GM18517 (cell line): ENCODE measurements around the gene TXNRD1.
"Not testable (repeated sequence)": the region's sequence is repeated elsewhere in the genome, so short reads cannot be mapped to it uniquely, and the experiment has no call there.

Experiments
- ATAC-seq: cut with Tn5 transposase; IDR thresholded peaks from one replicate; pipeline ENCODE4 v1.9.1; 2021; ENCODE audit warnings: mild to moderate bottlenecking, moderate library complexity; ENCODE audit not compliant: unreplicated experiment

TXNRD1 gene

GRCh38 chr12:104189915-104190555 is 25.5 kb upstream of the TXNRD1 start:
- ATAC-seq, result no peak

GRCh38 chr12:104190641-104191176 is 24.9 kb upstream of the TXNRD1 start:
- no peak for ATAC-seq

- no peak for ATAC-seq
Measured at GRCh38 chr12:104197264-104197663, 18.3 kb upstream of the TXNRD1 start.

GRCh38 chr12:104199964-104200363 is 15.6 kb upstream of the TXNRD1 start:
- ATAC-seq, result no peak

GRCh38 chr12:104201238-104202001 is 14.2 kb upstream of the TXNRD1 start:
- ATAC-seq, result no peak

- ATAC-seq, result no peak
Measured at GRCh38 chr12:104204690-104205480, 10.7 kb upstream of the TXNRD1 start.

- ATAC-seq, result no peak
Measured at GRCh38 chr12:104207416-104208205, 8.0 kb upstream of the TXNRD1 start.

GRCh38 chr12:104212516-104212915 is 3.1 kb upstream of the TXNRD1 start:
- ATAC-seq, result no peak

GRCh38 chr12:104213952-104214351 is 1.6 kb upstream of the TXNRD1 start:
- no peak for ATAC-seq

GRCh38 chr12:104216521-104216924 is 944 bp downstream of the TXNRD1 start:
- ATAC-seq, result no peak

- ATAC-seq, result not testable (repeated sequence)
Measured at GRCh38 chr12:104218506-104218905, 2.9 kb downstream of the TXNRD1 start.

- ATAC-seq, result no peak
Measured at GRCh38 chr12:104218935-104219334, 3.4 kb downstream of the TXNRD1 start.

GRCh38 chr12:104219361-104219892 is 3.8 kb downstream of the TXNRD1 start:
- ATAC-seq, result no peak

- no peak for ATAC-seq
Measured at GRCh38 chr12:104219908-104220404, 4.4 kb downstream of the TXNRD1 start.

- no peak for ATAC-seq
Measured at GRCh38 chr12:104220931-104221330, 5.4 kb downstream of the TXNRD1 start.

- ATAC-seq, result no peak
Measured at GRCh38 chr12:104222976-104223375, 7.4 kb downstream of the TXNRD1 start.

GRCh38 chr12:104223712-104224111 is 8.1 kb downstream of the TXNRD1 start:
- no peak for ATAC-seq

GRCh38 chr12:104226672-104227071 is 11.1 kb downstream of the TXNRD1 start:
- ATAC-seq, result no peak

- no peak for ATAC-seq
Measured at GRCh38 chr12:104230304-104231095, 14.9 kb downstream of the TXNRD1 start.
